GM23338 (cell line): ENCODE measurements around the gene TCP11.

Source experiments
- CREB1 ChIP-seq: fragments of 250-450 bp; sonication (Bioruptor Pico); IDR thresholded peaks from 2 replicates; pipeline ENCODE4 v1.5.0; 2020; ENCODE audit warnings: low read depth, mild to moderate bottlenecking, moderate library complexity
- CTCF ChIP-seq, 2 experiments: fragments of 200-600 bp in 1 of 2; sonication (generic) in 1 of 2; conservative IDR thresholded peaks; 2 replicates each; pipeline versions ENCODE4 v1.5.1 to v1.6.1; 2016 to 2017; ENCODE audit warnings: antibody characterized with exemption in 2 of 2, low read depth in 2 of 2, mild to moderate bottlenecking in 2 of 2, moderate library complexity in 1 of 2
- EZH2 ChIP-seq: fragments of 200-600 bp; sonication (generic); IDR thresholded peaks from one replicate; pipeline ENCODE4 v1.8.0; 2017; ENCODE audit warnings: antibody characterized with exemption, mild to moderate bottlenecking, low read depth; ENCODE audit not compliant: unreplicated experiment
- POLR2AphosphoS5 ChIP-seq: IDR thresholded peaks from 2 replicates; pipeline ENCODE4 v1.6.1; 2016; ENCODE audit warnings: antibody characterized with exemption, low read depth

- TF ChIP-seq CTCF (conservative IDR thresholded peaks at IDR 0.05; ENCODE audit: low read depth in 2 of 2): no peak
- TF ChIP-seq CREB1 (CRISPR knock-in tag): no peak
- no peak for TF ChIP-seq EZH2
- TF ChIP-seq POLR2AphosphoS5: no peak
Measured at GRCh38 chr6:35145757-35146156, 4.6 kb upstream of the TCP11 start.
